A549 (cell line): ENCODE results near the gene YWHAG. TPM values are rescaled to one million over a fixed set of nuclear protein-coding genes. Genes with fewer than 3 reads are reported as not detected.

Source experiments
- ATAC-seq, 2 experiments: fragments of 200-7000 bp in 1 of 2; fragments of >200 bp in 1 of 2; cut with Nextera tagmentation in 1 of 2; cut with Tn5 transposase in 1 of 2; 3 replicates each; pipeline versions ENCODE4 v1.8.0 to v1.9.1; 2018 to 2020; ENCODE audit warnings: mild to moderate bottlenecking in 1 of 2, moderate library complexity in 1 of 2
- CTCF ChIA-PET: fragments of 300-600 bp; sonication (Branson Sonifier 250); formaldehyde crosslinking; extraction: SDS; loops from one replicate; lab custom pipeline; 2021; ENCODE audit warnings: antibody characterized with exemption, inconsistent platforms; lab: Yijun Ruan, JAX
- POLR2A ChIA-PET: fragments of 350-600 bp; formaldehyde crosslinking; extraction: SDS; loops from one replicate; lab custom pipeline; 2021; ENCODE audit warnings: antibody characterized with exemption, inconsistent platforms; lab: Yijun Ruan, JAX
- DNase-seq, 2 experiments: peaks; one replicate each; pipeline versions ENCODE4 v3.0.0 to v3.0.0-alpha.2; 2011 to 2016; ENCODE audit warnings: low read depth in 1 of 2, low spot score in 1 of 2
- FAIRE-seq: peaks from 2 replicates; lab custom pipeline; 2011; peaks lifted over from hg19 to GRCh38; lab: Jason Lieb, UNC
- H3K27ac ChIP-seq, 2 experiments: fragments of >200 bp; sonication (Bioruptor Twin); formaldehyde crosslinking; 3 replicates each; pipeline ENCODE4 v1.5.1; 2016 to 2017
- H3K4me1 ChIP-seq: fragments of >200 bp; sonication (Bioruptor Twin); formaldehyde crosslinking; 3 replicates; pipeline ENCODE4 v1.6.1; 2016
- H3K4me2 ChIP-seq: fragments of >200 bp; sonication (Bioruptor Twin); formaldehyde crosslinking; 3 replicates; pipeline ENCODE4 v1.6.1; 2016
- H3K4me3 ChIP-seq: fragments of >200 bp; sonication (Bioruptor Twin); formaldehyde crosslinking; 3 replicates; pipeline ENCODE4 v1.5.1; 2016
- H3K9me3 ChIP-seq: fragments of >200 bp; sonication (Bioruptor Twin); formaldehyde crosslinking; 3 replicates; pipeline ENCODE4 v1.6.1; 2016
- CEBPB ChIP-seq, 2 experiments: fragments of >200 bp in 1 of 2; sonication (Bioruptor Twin) in 1 of 2; formaldehyde crosslinking in 1 of 2; IDR thresholded peaks; 2 replicates each; pipeline ENCODE4 v1.6.1; 2012 to 2016
- CHD4 ChIP-seq: fragments of 200-600 bp; sonication (generic); IDR thresholded peaks from 2 replicates; pipeline ENCODE4 v1.6.1; 2016; ENCODE audit warnings: antibody characterized with exemption, mild to moderate bottlenecking, borderline replicate concordance
- EHMT2 ChIP-seq: fragments of 200-600 bp; sonication (generic); IDR thresholded peaks from 2 replicates; pipeline ENCODE4 v1.6.1; 2016; ENCODE audit warnings: antibody characterized with exemption, low read depth, mild to moderate bottlenecking, moderate library complexity
- EP300 ChIP-seq, 2 experiments: fragments of >200 bp; sonication (Bioruptor Twin); formaldehyde crosslinking; IDR thresholded peaks; 2 replicates in 1 of 2; 3 replicates in 1 of 2; pipeline ENCODE4 v1.6.1; 2016 to 2017
- FOSB ChIP-seq: fragments of 250-450 bp; sonication (Bioruptor Pico); IDR thresholded peaks from 2 replicates; pipeline ENCODE4 v1.5.0; 2020; ENCODE audit warnings: mild to moderate bottlenecking, moderate library complexity
- FOSL2 ChIP-seq, 2 experiments: fragments of 450-650 bp in 1 of 2; fragments of >200 bp in 1 of 2; sonication (Bioruptor Twin) in 1 of 2; formaldehyde crosslinking; IDR thresholded peaks; 2 replicates each; pipeline versions ENCODE4 v1.5.0 to v1.6.1; 2016 to 2020; ENCODE audit warnings: mild to moderate bottlenecking in 1 of 2, moderate library complexity in 1 of 2
- FOXS1 ChIP-seq: fragments of 250-450 bp; sonication (Bioruptor Pico); IDR thresholded peaks from 2 replicates; pipeline ENCODE4 v1.5.0; 2020; ENCODE audit warnings: mild to moderate bottlenecking, moderate library complexity
- HOXB5 ChIP-seq: fragments of 250-450 bp; sonication (Bioruptor Pico); IDR thresholded peaks from 2 replicates; pipeline ENCODE4 v1.5.0; 2020; ENCODE audit warnings: mild to moderate bottlenecking, moderate library complexity
- KDM1A ChIP-seq: fragments of 200-600 bp; sonication (generic); IDR thresholded peaks from 2 replicates; pipeline ENCODE4 v1.6.1; 2016; ENCODE audit warnings: low read depth, mild to moderate bottlenecking
- MAFK ChIP-seq: fragments of 450-650 bp; IDR thresholded peaks from 2 replicates; pipeline ENCODE4 v1.6.1; 2014; ENCODE audit not compliant: partially characterized antibody
- NFE2L2 ChIP-seq: fragments of 150-350 bp; conservative IDR thresholded peaks from 2 replicates; pipeline ENCODE4 v1.6.1; 2014; ENCODE audit warnings: low read length
- POLR2AphosphoS2 ChIP-seq: conservative IDR thresholded peaks from 2 replicates; pipeline ENCODE4 v1.6.1; 2012; ENCODE audit warnings: low read length, improper control_type of control experiment, inconsistent platforms
- RAD21 ChIP-seq, 2 experiments: fragments of >200 bp in 1 of 2; sonication (Bioruptor Twin) in 1 of 2; formaldehyde crosslinking in 1 of 2; IDR thresholded peaks in 1 of 2; conservative IDR thresholded peaks in 1 of 2; 2 replicates in 1 of 2; 3 replicates in 1 of 2; pipeline ENCODE4 v1.6.1; 2012 to 2018; ENCODE audit warnings: inconsistent platforms in 1 of 2
- RFX5 ChIP-seq: fragments of 450-650 bp; IDR thresholded peaks from 2 replicates; pipeline ENCODE4 v1.7.1; 2014; ENCODE audit warnings: antibody characterized with exemption, mild to moderate bottlenecking, moderate library complexity
- SMC3 ChIP-seq: fragments of >200 bp; sonication (Bioruptor Twin); formaldehyde crosslinking; IDR thresholded peaks from 3 replicates; pipeline ENCODE4 v1.6.1; 2018; ENCODE audit warnings: inconsistent platforms
- ZNF302 ChIP-seq: fragments of 250-450 bp; sonication (Bioruptor Pico); IDR thresholded peaks from 2 replicates; pipeline ENCODE4 v1.9.0; 2021; ENCODE audit warnings: inconsistent platforms, mild to moderate bottlenecking, moderate library complexity
- WGBS: methylation state at CpG from one replicate; pipeline ENCODE4 v1.1.6; 2017; ENCODE audit errors: missing lambda C conversion rate; 5-methylcytosine and 5-hydroxymethylcytosine counted together
- polyA plus RNA-seq, 4 experiments: library from polyadenylated mRNA; depleted of rRNA in 3 of 4; stranded (reverse); fragments of >200 nt; fragmentation: RNase III in 1 of 4; extraction: RNeasy Plus Mini Kit Qiagen cat#74134 plus additional on column Dnase treatment in 1 of 4; gene quantifications; 2 replicates in 3 of 4; 3 replicates in 1 of 4; pipeline ENCODE4 v1.2.3, GENCODE V29; 2011 to 2017
- TF ChIP-seq, protein P1 (sequence below): IDR thresholded peaks from 2 replicates; pipeline ENCODE4 v1.6.1; 2012
- TF ChIP-seq, protein P2 (sequence below): IDR thresholded peaks from 2 replicates; pipeline ENCODE4 v1.6.1; 2012
- TF ChIP-seq, protein P3 (sequence below): fragments of 450-650 bp; IDR thresholded peaks from 2 replicates; pipeline ENCODE4 v1.6.1; 2014; ENCODE audit warnings: antibody characterized with exemption
- TF ChIP-seq, protein P4 (sequence below): fragments of >200 bp; sonication (Bioruptor Twin); formaldehyde crosslinking; IDR thresholded peaks from 3 replicates; pipeline ENCODE4 v1.6.1; 2016
- TF ChIP-seq, protein P5 (sequence below): fragments of 250-450 bp; sonication (Bioruptor Pico); IDR thresholded peaks from 2 replicates; pipeline ENCODE4 v1.5.0; 2020; ENCODE audit warnings: low read depth, mild to moderate bottlenecking, moderate library complexity
- TF ChIP-seq, protein P6 (sequence below): IDR thresholded peaks from 2 replicates; pipeline ENCODE4 v1.6.1; 2012; ENCODE audit warnings: low read depth, borderline replicate concordance
- TF ChIP-seq, protein P7 (sequence below): fragments of 150-350 bp; IDR thresholded peaks from 2 replicates; pipeline ENCODE4 v1.6.1; 2014; ENCODE audit warnings: low read depth, mild to moderate bottlenecking, low read length

Gene YWHAG
- polyA plus RNA-seq, 2 of the 4 experiments (the other 2 are of a cell fraction): 141 to 302 TPM

DNA sequence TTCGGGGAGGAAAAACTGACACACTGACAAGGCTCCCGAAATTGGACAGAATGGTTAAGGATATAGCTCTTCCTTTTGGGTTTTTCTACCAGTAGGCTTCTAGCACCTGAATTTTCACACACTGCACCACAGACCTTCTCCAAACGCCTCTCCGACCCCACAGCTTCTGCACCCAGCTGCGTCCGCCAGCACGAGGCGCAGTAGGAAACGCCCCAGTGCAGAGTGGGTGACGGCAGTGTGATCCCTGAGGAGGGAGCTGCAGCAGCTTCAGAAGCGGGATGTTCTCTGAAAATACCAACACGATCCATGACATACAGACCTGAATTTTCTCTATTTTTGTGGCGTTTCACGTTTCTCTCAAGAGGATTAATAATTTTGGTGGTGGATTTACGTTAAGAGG is 30.4 kb downstream of the YWHAG start:
- DNase-seq: no peak
- FAIRE-seq: no peak
- peaks cover 48% of the 10 kb centered on the region for H3K4me1 ChIP-seq
- ATAC-seq: no peak
- POLR2A ChIA-PET: interaction anchor here (0.6 to 1.0 kb wide), 2 partner anchors 8 to 31 kb away, joined by 3 to 4 read pairs; partner anchors contain the start of gene YWHAG
- TF ChIP-seq POLR2AphosphoS2 (0 out of 2 replicates have a peak, but pooled peaks have one; percentile 23), RAD21 (conservative IDR thresholded peaks at IDR 0.05 in 1 of 2, IDR thresholded peaks at IDR 0.05 in 1 of 2) (no peak)
- TF ChIP-seq, all 56 proteins: peak for 1
- no peak overlapping the region for H3K4me3 ChIP-seq
- no peaks in the 10 kb centered on the region for H3K9me3 ChIP-seq
- H3K4me2 ChIP-seq: no peak overlapping the region
- WGBS: 85% methylated on average over 15 of the region's 15 CpGs
- no peak overlapping the region for H3K27ac ChIP-seq
- CTCF ChIA-PET: interaction anchor here (1.2 to 10.1 kb wide), 2 partner anchors 9 to 26 kb away, joined by 3 to 86 read pairs; no protein-coding TSS in a partner anchor

DNA sequence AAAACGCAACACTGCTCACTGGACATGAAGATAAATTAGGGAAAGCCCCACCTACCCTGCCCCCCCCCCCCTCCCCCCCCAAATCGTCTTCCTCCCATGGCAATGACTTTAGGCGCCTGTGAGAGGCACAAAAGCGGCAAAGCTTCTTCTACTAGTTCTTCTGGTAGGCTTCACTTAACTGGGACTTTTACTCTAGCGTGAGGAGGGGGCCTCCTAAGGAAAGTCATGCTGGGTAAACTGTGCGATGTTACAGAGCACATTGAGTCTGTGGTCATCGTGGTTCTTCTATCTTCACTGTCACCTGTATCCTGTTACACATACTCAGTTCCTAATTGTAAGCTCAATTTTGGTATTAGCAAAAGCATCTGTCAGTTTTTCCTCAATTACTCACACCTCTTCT is 31.2 kb downstream of the YWHAG start:
- Histone ChIP-seq H3K27ac (peak overlapping the region in 1 of 2 experiments; percentile 17; a peak in 3 of 6 replicates), H3K4me2 (peak overlapping the region; percentile 57), H3K4me3 (no peak overlapping the region), H3K4me1 (peaks cover 48% of the 10 kb centered on the region), H3K9me3 (no peaks in the 10 kb centered on the region)
- ATAC-seq: no peak
- POLR2A ChIA-PET: interaction anchor here (0.6 to 1.6 kb wide), 4 partner anchors 9 to 31 kb away, joined by 3 to 12 read pairs (median 6); partner anchors contain the start of gene YWHAG
- DNase-seq: no peak
- no peak for FAIRE-seq
- CTCF ChIA-PET: interaction anchor here (0.6 to 10.1 kb wide), 4 partner anchors 8 to 37 kb away, joined by 3 to 86 read pairs (median 6); no protein-coding TSS in a partner anchor
- WGBS: 59% methylated on average over 7 of the region's 7 CpGs
- TF ChIP-seq FOSL2 (IDR thresholded peaks at IDR 0.05) (no peak), FOSL2 (CRISPR knock-in tag; IDR thresholded peaks at IDR 0.05) (no peak), RFX5 (no peak), KDM1A (no peak), FOSB (no peak), SMC3 (no peak), POLR2AphosphoS2 (no peak), CHD4 (no peak), EHMT2 (no peak), ZNF302 (no peak)
- TF ChIP-seq, protein P1, sequence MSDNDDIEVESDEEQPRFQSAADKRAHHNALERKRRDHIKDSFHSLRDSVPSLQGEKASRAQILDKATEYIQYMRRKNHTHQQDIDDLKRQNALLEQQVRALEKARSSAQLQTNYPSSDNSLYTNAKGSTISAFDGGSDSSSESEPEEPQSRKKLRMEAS: no peak
- TF ChIP-seq, protein P2, sequence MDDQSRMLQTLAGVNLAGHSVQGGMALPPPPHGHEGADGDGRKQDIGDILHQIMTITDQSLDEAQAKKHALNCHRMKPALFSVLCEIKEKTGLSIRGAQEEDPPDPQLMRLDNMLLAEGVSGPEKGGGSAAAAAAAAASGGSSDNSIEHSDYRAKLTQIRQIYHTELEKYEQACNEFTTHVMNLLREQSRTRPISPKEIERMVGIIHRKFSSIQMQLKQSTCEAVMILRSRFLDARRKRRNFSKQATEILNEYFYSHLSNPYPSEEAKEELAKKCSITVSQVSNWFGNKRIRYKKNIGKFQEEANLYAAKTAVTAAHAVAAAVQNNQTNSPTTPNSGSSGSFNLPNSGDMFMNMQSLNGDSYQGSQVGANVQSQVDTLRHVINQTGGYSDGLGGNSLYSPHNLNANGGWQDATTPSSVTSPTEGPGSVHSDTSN: no peak
- TF ChIP-seq, protein P3, sequence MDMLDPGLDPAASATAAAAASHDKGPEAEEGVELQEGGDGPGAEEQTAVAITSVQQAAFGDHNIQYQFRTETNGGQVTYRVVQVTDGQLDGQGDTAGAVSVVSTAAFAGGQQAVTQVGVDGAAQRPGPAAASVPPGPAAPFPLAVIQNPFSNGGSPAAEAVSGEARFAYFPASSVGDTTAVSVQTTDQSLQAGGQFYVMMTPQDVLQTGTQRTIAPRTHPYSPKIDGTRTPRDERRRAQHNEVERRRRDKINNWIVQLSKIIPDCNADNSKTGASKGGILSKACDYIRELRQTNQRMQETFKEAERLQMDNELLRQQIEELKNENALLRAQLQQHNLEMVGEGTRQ: no peak
- TF ChIP-seq, protein P4, sequence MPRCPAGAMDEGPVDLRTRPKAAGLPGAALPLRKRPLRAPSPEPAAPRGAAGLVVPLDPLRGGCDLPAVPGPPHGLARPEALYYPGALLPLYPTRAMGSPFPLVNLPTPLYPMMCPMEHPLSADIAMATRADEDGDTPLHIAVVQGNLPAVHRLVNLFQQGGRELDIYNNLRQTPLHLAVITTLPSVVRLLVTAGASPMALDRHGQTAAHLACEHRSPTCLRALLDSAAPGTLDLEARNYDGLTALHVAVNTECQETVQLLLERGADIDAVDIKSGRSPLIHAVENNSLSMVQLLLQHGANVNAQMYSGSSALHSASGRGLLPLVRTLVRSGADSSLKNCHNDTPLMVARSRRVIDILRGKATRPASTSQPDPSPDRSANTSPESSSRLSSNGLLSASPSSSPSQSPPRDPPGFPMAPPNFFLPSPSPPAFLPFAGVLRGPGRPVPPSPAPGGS: no peak
- TF ChIP-seq, protein P5, sequence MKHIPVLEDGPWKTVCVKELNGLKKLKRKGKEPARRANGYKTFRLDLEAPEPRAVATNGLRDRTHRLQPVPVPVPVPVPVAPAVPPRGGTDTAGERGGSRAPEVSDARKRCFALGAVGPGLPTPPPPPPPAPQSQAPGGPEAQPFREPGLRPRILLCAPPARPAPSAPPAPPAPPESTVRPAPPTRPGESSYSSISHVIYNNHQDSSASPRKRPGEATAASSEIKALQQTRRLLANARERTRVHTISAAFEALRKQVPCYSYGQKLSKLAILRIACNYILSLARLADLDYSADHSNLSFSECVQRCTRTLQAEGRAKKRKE (CRISPR knock-in tag): no peak

DNA sequence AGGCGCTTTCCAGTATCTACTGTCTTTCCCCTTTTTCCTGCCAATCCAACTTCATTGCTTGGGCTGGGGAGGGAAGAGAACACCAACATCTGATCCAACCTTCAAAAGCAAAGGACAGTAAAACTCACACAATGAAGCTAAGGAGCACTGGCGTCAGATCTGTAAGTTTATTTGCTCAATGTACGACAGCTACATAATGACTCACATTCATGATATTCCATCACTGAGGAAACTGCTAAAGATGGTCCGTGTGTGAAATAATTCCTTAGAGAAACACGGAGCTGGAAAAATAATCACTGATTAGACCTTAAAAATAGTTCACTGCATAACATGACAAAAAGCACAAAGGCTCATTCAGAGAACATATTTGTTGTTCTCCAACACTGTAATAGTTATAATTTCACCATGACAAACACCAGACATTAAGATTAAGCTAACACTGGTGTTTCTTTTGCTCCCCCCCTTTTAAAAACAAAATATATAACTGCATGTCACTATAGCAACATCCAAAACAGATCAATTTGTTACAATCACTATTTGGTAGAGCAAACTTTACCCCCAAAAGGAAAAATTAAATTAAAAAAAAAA is 32.1 kb downstream of the YWHAG start:
- no peaks in the 10 kb centered on the region for H3K9me3 ChIP-seq
- H3K27ac ChIP-seq: peak overlapping the region; percentile 41 to 65; a peak in 5 of 6 replicates
- ATAC-seq (peak; percentile 22 to 52; a peak in 3 of 6 replicates), FAIRE-seq (no peak), DNase-seq (peak; percentile 62 to 66)
- H3K4me2 ChIP-seq: peak overlapping the region; percentile 57
- WGBS: 23% methylated on average over 5 of the region's 5 CpGs
- ChIA-PET CTCF (interaction anchor here (1.1 to 10.1 kb wide), 4 partner anchors 8 to 36 kb away, joined by 4 to 86 read pairs (median 7); no protein-coding TSS in a partner anchor), POLR2A (interaction anchor here (0.7 to 1.6 kb wide), 4 partner anchors 8 to 32 kb away, joined by 3 to 12 read pairs (median 6); partner anchors contain the start of gene YWHAG)
- H3K4me1 ChIP-seq: peaks cover 42% of the 10 kb centered on the region
- H3K4me3 ChIP-seq: no peak overlapping the region
- TF ChIP-seq NFE2L2 (no peak), CEBPB (IDR thresholded peaks at IDR 0.05) (peak in 1 of 2 experiments; percentile 16; a peak in 1 of 4 replicates), EP300 (IDR thresholded peaks at IDR 0.05) (no peak), FOXS1 (no peak), FOSL2 (IDR thresholded peaks at IDR 0.05) (0 out of 2 replicates have a peak, but pooled peaks have one; percentile 20), FOSL2 (CRISPR knock-in tag; IDR thresholded peaks at IDR 0.05) (peak; percentile 79), RFX5 (no peak), MAFK (no peak), HOXB5 (CRISPR knock-in tag) (no peak)
- TF ChIP-seq, protein P6, sequence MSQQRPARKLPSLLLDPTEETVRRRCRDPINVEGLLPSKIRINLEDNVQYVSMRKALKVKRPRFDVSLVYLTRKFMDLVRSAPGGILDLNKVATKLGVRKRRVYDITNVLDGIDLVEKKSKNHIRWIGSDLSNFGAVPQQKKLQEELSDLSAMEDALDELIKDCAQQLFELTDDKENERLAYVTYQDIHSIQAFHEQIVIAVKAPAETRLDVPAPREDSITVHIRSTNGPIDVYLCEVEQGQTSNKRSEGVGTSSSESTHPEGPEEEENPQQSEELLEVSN: no peak
- TF ChIP-seq, protein P7, sequence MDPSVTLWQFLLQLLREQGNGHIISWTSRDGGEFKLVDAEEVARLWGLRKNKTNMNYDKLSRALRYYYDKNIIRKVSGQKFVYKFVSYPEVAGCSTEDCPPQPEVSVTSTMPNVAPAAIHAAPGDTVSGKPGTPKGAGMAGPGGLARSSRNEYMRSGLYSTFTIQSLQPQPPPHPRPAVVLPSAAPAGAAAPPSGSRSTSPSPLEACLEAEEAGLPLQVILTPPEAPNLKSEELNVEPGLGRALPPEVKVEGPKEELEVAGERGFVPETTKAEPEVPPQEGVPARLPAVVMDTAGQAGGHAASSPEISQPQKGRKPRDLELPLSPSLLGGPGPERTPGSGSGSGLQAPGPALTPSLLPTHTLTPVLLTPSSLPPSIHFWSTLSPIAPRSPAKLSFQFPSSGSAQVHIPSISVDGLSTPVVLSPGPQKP: no peak
